Measurements from ENCODE around the gene NOVA1.

- TF ChIP-seq CTCF (IDR thresholded peaks at IDR 0.05) (no peak), ZNF425 (CRISPR knock-in tag; conservative IDR thresholded peaks at IDR 0.05) (no peak), ATF3 (CRISPR knock-in tag; conservative IDR thresholded peaks at IDR 0.05) (no peak), HMGA2 (CRISPR knock-in tag; IDR thresholded peaks at IDR 0.05) (no peak), ZNF219 (CRISPR knock-in tag; IDR thresholded peaks at IDR 0.05; ENCODE audit: borderline replicate concordance) (no peak)
Measured at GRCh38 chr14:26601856-26602255, 4.0 kb upstream of the NOVA1 start.

All from WTC11 (cell line).